DND-41 (cell line): Measurements from ENCODE around the gene RBM19.

Experiments
- CTCF ChIP-seq: IDR thresholded peaks from 2 replicates; pipeline ENCODE4 v1.5.1; 2012; ENCODE audit warnings: borderline replicate concordance, low read length, moderate library complexity, mild to moderate bottlenecking; ENCODE audit not compliant: poor library complexity, severe bottlenecking; ENCODE audit errors: extremely low read depth
- EZH2 ChIP-seq: IDR thresholded peaks from 3 replicates; pipeline ENCODE4 v1.6.1; 2012; ENCODE audit warnings: borderline replicate concordance, low read depth, mild to moderate bottlenecking, moderate library complexity, low read length, inconsistent platforms; ENCODE audit not compliant: severe bottlenecking

- no peak for TF ChIP-seq CTCF
- TF ChIP-seq EZH2, result no peak
These were observed 102.7 kb downstream of the RBM19 start for GRCh38 chr12:113863455-113863845.
